Measurements from ENCODE around the gene ZNF283. TPM values are rescaled to one million over a fixed set of nuclear protein-coding genes. Genes with fewer than 3 reads are reported as not detected.

Gene ZNF283
- total and polyA plus RNA-seq, 9 of the 15 experiments (the other 6 are each of a cell fraction or from before 2014, with no cell fraction given): 6.0 to 19.5 (median 9.8) TPM

- no peak overlapping the region for H3K4me3 ChIP-seq
- peak overlapping the region; percentile 71 for H3K27ac ChIP-seq (ENCODE audit: extremely low read depth, low read depth, low read length)
- FAIRE-seq (peak; percentile 75), ATAC-seq (no peak), DNase-seq (ENCODE audit: extremely low read depth in 1 of 4, low spot score in 3 of 4) (peak in 1 of 4 experiments; percentile 55)
- H3K9ac ChIP-seq (ENCODE audit: insufficient read depth in 1 of 2, low read depth in 2 of 2, low read length in 2 of 2): peak overlapping the region; percentile 48 to 81
- peaks cover 48% of the 10 kb centered on the region for H3K79me2 ChIP-seq (ENCODE audit: control insufficient read depth, insufficient read depth, low read length)
- H3K4me2 ChIP-seq (ENCODE audit: insufficient read depth, low read length): peak overlapping the region; percentile 72
- no peaks in the 10 kb centered on the region for H3K36me3 ChIP-seq (ENCODE audit: control insufficient read depth, insufficient read depth, low read length)
- H3K4me1 ChIP-seq (replicated peaks in 1 of 2; ENCODE audit: control insufficient read depth in 2 of 2, insufficient read depth in 2 of 2, low read length in 2 of 2): peaks cover 65 to 79% of the 10 kb centered on the region in 2 experiments
- peak overlapping the region; percentile 85 for H2AFZ ChIP-seq (ENCODE audit: low read depth, low read length)
- H4K20me1 ChIP-seq (replicated peaks; ENCODE audit: control insufficient read depth, insufficient read depth, low read length): no peaks in the 10 kb centered on the region
- CTCF ChIA-PET (ENCODE audit: low intra/inter-chr PET ratio): no interaction called here
- H3K9me1 ChIP-seq (ENCODE audit: control insufficient read depth, insufficient read depth, low read length): no peaks in the 10 kb centered on the region
- H3K9me3 ChIP-seq (replicated peaks; ENCODE audit: control insufficient read depth, insufficient read depth, low read depth, low read length): no peaks in the 10 kb centered on the region
- POLR2A ChIA-PET: no interaction called here
- no peaks in the 10 kb centered on the region for H3K27me3 ChIP-seq (ENCODE audit: control insufficient read depth in 2 of 2, insufficient read depth in 2 of 2, low read length in 2 of 2)
- WGBS (ENCODE audit: insufficient coverage, low coverage, missing lambda C conversion rate): 33% methylated on average over 8 of the region's 8 CpGs
- intact Hi-C loops (cut with micrococcal nuclease) (no loop called here), in situ Hi-C loops (cut with MboI) (loop anchor here (5.0 kb wide), 1 partner anchor 35 kb away; no protein-coding TSS in a partner anchor)
- no TSS peak for BruUV-seq (replicated peaks)
- TF ChIP-seq PHF20 (IDR thresholded peaks at IDR 0.05; ENCODE audit: partially characterized antibody) (peak; percentile 46), NFRKB (IDR thresholded peaks at IDR 0.05; ENCODE audit: low read depth) (0 out of 2 replicates have a peak, but pooled peaks have one; percentile 45), DPF2 (IDR thresholded peaks at IDR 0.05) (0 out of 2 replicates have a peak, but pooled peaks have one; percentile 5), ZNF121 (CRISPR knock-in tag; conservative IDR thresholded peaks at IDR 0.05) (0 out of 2 replicates have a peak, but pooled peaks have one; percentile 6), CHD1 (IDR thresholded peaks at IDR 0.05; ENCODE audit: low read length) (no peak), FOXK2 (conservative IDR thresholded peaks at IDR 0.05 in 1 of 2, IDR thresholded peaks at IDR 0.05 in 1 of 2; ENCODE audit: low read depth in 2 of 2) (peak in 1 of 2 experiments; percentile 39; a peak in 1 of 4 replicates), CBFA2T3 (IDR thresholded peaks at IDR 0.05) (0 out of 2 replicates have a peak, but pooled peaks have one; percentile 13), EP400 (IDR thresholded peaks at IDR 0.05) (peak; percentile 34; the same call in 1 of the 2 replicates), SAFB (IDR thresholded peaks at IDR 0.05; ENCODE audit: borderline replicate concordance, low read depth, low read length) (no peak), TFAP4 (CRISPR knock-in tag; IDR thresholded peaks at IDR 0.05; ENCODE audit: borderline replicate concordance) (0 out of 2 replicates have a peak, but pooled peaks have one; percentile 7), MEIS2 (IDR thresholded peaks at IDR 0.05; ENCODE audit: partially characterized antibody) (peak; percentile 70), EHMT2 (IDR thresholded peaks at IDR 0.05) (0 out of 2 replicates have a peak, but pooled peaks have one; percentile 13), NFE2L1 (tag; IDR thresholded peaks at IDR 0.05; ENCODE audit: borderline replicate concordance, low read depth) (no peak), NCOR1 (IDR thresholded peaks at IDR 0.05) (peak; percentile 28; the same call in 1 of the 2 replicates), NR2C2 (CRISPR knock-in tag; IDR thresholded peaks at IDR 0.05) (no peak), NR2C2 (tag; IDR thresholded peaks at IDR 0.05) (0 out of 2 replicates have a peak, but pooled peaks have one; percentile 19)
- TF ChIP-seq, protein P1, sequence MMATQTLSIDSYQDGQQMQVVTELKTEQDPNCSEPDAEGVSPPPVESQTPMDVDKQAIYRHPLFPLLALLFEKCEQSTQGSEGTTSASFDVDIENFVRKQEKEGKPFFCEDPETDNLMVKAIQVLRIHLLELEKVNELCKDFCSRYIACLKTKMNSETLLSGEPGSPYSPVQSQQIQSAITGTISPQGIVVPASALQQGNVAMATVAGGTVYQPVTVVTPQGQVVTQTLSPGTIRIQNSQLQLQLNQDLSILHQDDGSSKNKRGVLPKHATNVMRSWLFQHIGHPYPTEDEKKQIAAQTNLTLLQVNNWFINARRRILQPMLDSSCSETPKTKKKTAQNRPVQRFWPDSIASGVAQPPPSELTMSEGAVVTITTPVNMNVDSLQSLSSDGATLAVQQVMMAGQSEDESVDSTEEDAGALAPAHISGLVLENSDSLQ (IDR thresholded peaks at IDR 0.05): peak; percentile 43; the same call in 1 of the 2 replicates
- TF ChIP-seq, protein P2, sequence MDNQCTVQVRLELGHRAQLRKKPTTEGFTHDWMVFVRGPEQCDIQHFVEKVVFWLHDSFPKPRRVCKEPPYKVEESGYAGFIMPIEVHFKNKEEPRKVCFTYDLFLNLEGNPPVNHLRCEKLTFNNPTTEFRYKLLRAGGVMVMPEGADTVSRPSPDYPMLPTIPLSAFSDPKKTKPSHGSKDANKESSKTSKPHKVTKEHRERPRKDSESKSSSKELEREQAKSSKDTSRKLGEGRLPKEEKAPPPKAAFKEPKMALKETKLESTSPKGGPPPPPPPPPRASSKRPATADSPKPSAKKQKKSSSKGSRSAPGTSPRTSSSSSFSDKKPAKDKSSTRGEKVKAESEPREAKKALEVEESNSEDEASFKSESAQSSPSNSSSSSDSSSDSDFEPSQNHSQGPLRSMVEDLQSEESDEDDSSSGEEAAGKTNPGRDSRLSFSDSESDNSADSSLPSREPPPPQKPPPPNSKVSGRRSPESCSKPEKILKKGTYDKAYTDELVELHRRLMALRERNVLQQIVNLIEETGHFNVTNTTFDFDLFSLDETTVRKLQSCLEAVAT (IDR thresholded peaks at IDR 0.05): 0 out of 4 replicates have a peak, but pooled peaks of 1 of the 2 experiments have one; percentile 12
These were observed 44.8 kb upstream of the ZNF283 start for GRCh38 chr19:43782311-43782660.

Data from K562 (cell line).